ENCODE results near the gene HAAO. TPM values are rescaled to one million over a fixed set of nuclear protein-coding genes. Genes with fewer than 3 reads are reported as not detected.

Gene HAAO
- total RNA-seq, 2 donors from 2014 or later, result 10.3 to 14.0 TPM

GRCh38 chr2:42744545-42745082, 47.8 kb downstream of the HAAO start:
- DNase-seq (ENCODE audit: low spot score), result no peak
- Histone ChIP-seq H3K27me3 (replicated peaks; ENCODE audit: insufficient read depth) (no peaks in the 10 kb centered on the region), H3K27ac (no peak overlapping the region), H3K4me3 (no peak overlapping the region), H3K9me3 (no peaks in the 10 kb centered on the region), H3K36me3 (no peaks in the 10 kb centered on the region), H3K4me1 (replicated peaks) (no peaks in the 10 kb centered on the region)
- 99% methylated on average over 3 of the region's 3 CpGs for WGBS
- intact Hi-C loops (cut with DNase I), result no loop called here
- TF ChIP-seq POLR2A (IDR thresholded peaks at IDR 0.05) (no peak), POLR2AphosphoS5 (IDR thresholded peaks at IDR 0.05) (no peak)
- TF ChIP-seq, protein P1, sequence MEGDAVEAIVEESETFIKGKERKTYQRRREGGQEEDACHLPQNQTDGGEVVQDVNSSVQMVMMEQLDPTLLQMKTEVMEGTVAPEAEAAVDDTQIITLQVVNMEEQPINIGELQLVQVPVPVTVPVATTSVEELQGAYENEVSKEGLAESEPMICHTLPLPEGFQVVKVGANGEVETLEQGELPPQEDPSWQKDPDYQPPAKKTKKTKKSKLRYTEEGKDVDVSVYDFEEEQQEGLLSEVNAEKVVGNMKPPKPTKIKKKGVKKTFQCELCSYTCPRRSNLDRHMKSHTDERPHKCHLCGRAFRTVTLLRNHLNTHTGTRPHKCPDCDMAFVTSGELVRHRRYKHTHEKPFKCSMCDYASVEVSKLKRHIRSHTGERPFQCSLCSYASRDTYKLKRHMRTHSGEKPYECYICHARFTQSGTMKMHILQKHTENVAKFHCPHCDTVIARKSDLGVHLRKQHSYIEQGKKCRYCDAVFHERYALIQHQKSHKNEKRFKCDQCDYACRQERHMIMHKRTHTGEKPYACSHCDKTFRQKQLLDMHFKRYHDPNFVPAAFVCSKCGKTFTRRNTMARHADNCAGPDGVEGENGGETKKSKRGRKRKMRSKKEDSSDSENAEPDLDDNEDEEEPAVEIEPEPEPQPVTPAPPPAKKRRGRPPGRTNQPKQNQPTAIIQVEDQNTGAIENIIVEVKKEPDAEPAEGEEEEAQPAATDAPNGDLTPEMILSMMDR (IDR thresholded peaks at IDR 0.05), result no peak

- no peak overlapping the region for H3K4me3 ChIP-seq
- no peaks in the 10 kb centered on the region for H3K36me3 ChIP-seq
- H3K27ac ChIP-seq, result no peak overlapping the region
- no peak for TF ChIP-seq POLR2A (IDR thresholded peaks at IDR 0.05)
- TF ChIP-seq, protein P1 (IDR thresholded peaks at IDR 0.05), result no peak
- no peak for TF ChIP-seq POLR2AphosphoS5 (IDR thresholded peaks at IDR 0.05)
- H3K27me3 ChIP-seq (replicated peaks; ENCODE audit: insufficient read depth), result no peaks in the 10 kb centered on the region
- intact Hi-C loops (cut with DNase I), result no loop called here
- 86% methylated on average over 1 of the region's 1 CpG for WGBS
- no peaks in the 10 kb centered on the region for H3K4me1 ChIP-seq (replicated peaks)
- DNase-seq (ENCODE audit: low spot score), result no peak
- no peaks in the 10 kb centered on the region for H3K9me3 ChIP-seq
Measured at GRCh38 chr2:42743659-42743990, 48.8 kb downstream of the HAAO start.

DNA sequence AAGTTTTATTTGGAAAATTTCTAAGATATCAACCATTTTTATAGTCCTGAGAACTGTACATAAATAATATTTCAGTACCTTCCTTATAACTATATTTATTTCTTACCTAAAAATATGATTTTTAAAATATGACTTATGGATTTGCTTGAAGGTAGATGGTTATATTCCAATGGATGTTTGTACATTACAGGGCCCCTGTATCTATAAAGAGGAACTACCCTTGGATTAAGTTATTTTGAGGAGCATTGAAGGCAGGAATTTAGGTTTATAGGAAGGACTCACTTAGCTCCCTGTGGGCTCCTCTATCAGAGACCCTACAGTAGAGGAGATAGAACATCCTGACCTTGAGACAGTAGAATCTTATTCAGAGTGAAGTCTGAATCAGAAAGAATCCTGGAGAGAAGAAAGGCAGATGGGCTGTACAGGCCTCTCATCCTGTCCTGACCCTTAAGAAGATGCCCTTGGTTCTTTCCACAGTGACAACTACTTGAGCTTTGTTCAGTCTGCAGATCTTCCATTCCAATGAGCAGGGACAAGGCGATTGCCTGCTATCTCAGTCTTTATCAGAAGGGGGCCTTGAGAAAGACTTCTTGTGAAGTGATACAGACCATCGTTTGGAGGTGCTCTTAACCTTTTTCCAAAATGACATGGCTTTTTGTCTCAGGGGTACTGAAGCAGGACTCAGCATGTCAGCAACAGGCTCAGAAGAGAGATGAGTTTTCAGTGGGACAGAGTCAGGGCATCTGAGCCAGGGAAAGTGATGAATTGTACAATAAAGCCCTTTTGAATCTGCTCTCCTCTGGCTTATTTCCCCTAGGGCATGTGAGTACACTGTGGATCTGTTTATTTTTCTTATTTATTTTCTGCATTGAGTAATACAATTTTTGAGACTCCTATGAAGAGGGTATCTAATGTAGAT, 49.4 kb downstream of the HAAO start:
- H3K27me3 ChIP-seq (replicated peaks; ENCODE audit: insufficient read depth), result no peaks in the 10 kb centered on the region
- DNase-seq (ENCODE audit: low spot score), result no peak
- H3K36me3 ChIP-seq, result no peaks in the 10 kb centered on the region
- H3K4me3 ChIP-seq, result no peak overlapping the region
- no peak for TF ChIP-seq POLR2AphosphoS5 (IDR thresholded peaks at IDR 0.05)
- TF ChIP-seq POLR2A (IDR thresholded peaks at IDR 0.05), result no peak
- TF ChIP-seq, protein P1 (IDR thresholded peaks at IDR 0.05), result no peak
- 65% methylated on average over 2 of the region's 2 CpGs for WGBS
- intact Hi-C loops (cut with DNase I), result no loop called here
- H3K27ac ChIP-seq, result no peak overlapping the region
- no peaks in the 10 kb centered on the region for H3K9me3 ChIP-seq
- H3K4me1 ChIP-seq (replicated peaks), result no peaks in the 10 kb centered on the region

GRCh38 chr2:42741140-42741539, 51.2 kb downstream of the HAAO start:
- H3K27me3 ChIP-seq (replicated peaks; ENCODE audit: insufficient read depth), result no peaks in the 10 kb centered on the region
- 89% methylated on average over 3 of the region's 3 CpGs for WGBS
- no peak for TF ChIP-seq POLR2A (IDR thresholded peaks at IDR 0.05)
- TF ChIP-seq, protein P1 (IDR thresholded peaks at IDR 0.05), result no peak
- no peak for TF ChIP-seq POLR2AphosphoS5 (IDR thresholded peaks at IDR 0.05)
- H3K4me1 ChIP-seq (replicated peaks), result no peaks in the 10 kb centered on the region
- no peak overlapping the region for H3K4me3 ChIP-seq
- intact Hi-C loops (cut with DNase I), result no loop called here
- no peaks in the 10 kb centered on the region for H3K9me3 ChIP-seq
- H3K36me3 ChIP-seq, result no peaks in the 10 kb centered on the region
- H3K27ac ChIP-seq, result no peak overlapping the region
- no peak for DNase-seq (ENCODE audit: low spot score)

All from prostate gland (tissue), 2 donors.